Activated CD8-positive, alpha-beta memory T cell treated with anti-CD3 and anti-CD28 coated beads, Interleukin-2, amount 50 U/mL, for 24 hours (primary cell): ENCODE measurements around the gene MYO1D.

Source experiments
- DNase-seq: peaks from one replicate; pipeline ENCODE4 v3.0.0-alpha.2; 2020; ENCODE audit errors: extremely low read depth

Gene MYO1D

GRCh38 chr17:32569171-32570080, 307.5 kb downstream of the MYO1D start:
- DNase-seq: no peak

- DNase-seq: no peak
Measured at GRCh38 chr17:32568705-32569104, 308.2 kb downstream of the MYO1D start.

GRCh38 chr17:32567511-32567910, 309.4 kb downstream of the MYO1D start:
- DNase-seq: no peak

DNA sequence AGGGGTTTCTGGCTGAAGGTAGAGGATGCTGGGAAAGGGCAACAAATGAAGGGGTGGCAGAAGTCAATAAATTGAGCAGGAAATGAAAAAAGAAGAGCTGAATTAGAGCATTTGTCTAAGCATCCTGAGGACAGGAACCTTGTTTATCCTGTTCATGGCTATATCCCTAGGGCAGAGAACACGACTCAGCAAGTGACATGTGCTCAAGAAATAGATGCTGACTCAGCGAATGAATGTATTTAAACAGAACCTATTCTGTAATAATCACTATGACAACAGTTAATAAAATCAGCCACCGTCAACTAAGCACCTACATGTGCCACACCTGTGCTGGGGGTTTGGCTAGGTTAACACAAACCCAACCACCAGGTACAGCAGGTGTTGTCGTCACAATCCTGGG, 309.8 kb downstream of the MYO1D start:
- DNase-seq: no peak

GRCh38 chr17:32566303-32566702, 310.6 kb downstream of the MYO1D start:
- DNase-seq: no peak

GRCh38 chr17:32565401-32565800, 311.5 kb downstream of the MYO1D start:
- DNase-seq: no peak

DNA sequence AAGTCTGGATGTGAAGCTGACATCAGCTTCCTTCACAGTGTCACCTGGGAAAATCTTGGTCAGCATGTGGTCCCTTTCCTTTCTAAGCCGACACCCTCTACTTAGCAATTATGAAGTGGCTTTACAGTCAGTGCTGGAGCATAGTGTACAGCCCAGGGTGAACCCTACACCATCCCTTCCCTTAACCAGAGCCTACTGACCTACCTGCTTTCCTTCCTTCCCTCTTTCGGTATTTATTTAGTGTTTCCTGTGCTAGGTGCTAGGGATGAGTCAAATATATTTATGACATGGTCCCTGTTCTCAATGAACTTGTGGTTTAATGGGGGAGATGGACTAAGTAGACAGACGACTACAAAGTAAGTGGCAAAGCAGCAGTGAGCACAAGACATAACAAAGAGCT, 312.6 kb downstream of the MYO1D start:
- no peak for DNase-seq

- DNase-seq: no peak
Measured at GRCh38 chr17:32563583-32563982, 313.3 kb downstream of the MYO1D start.

DNA sequence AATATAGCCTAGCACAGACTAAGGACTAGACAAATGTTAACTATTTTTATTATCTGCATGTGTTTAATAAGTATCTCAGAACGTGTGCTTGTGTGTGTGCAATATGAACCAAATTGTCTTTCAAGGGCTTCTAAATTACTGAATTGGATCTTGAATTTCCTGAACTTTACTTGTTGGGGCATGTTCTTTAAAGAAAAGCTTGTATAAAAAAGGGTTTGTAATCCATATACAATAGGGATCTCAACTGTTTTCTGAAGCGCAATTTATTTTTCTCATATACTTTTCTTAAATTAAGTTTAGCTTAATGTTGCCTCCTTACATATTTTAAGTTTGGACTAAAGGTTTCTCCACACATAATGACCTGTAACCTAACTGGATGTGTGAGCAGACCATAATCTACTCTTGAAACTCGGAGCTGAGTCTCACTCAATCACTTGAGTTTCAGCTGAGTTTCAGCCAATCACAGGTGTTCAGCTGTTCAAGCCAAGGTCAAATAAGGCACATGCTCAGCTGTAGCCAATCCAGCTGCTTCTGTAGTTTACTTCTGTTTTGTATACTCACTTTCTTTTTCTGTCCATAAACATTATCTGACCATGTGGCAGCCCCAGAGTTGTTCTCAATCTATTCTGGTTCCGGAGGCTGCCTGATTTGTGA, 317.8 kb downstream of the MYO1D start:
- DNase-seq: no peak

DNA sequence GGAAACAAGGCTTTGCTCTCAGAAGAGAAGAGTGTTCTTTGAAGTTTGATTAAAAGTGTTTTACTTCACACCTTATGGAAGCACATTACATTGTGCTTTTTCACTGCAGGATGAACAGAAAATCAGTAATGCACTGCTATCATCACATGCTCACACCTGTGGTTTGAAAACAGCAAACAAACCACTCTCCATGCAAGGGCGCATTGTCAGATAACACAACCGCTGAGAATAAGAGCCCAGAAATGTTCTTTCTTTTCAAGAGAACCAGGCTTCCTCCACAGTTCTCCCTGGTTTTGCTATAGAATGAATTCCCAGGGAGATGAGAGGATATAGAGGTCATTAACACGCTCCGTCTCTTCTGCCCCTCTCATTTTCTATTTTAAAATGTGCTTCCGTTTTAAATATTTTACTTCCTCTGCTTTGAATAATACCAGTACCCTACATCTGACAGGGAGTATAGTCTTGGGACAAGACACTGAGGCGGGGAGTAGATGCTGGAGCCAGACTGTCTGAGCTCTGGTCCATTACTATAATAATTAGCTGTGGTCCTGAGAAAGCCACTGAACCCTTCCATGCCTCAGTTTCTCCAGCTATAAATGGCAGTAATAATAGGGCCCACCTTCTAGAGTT, 318.5 kb downstream of the MYO1D start:
- no peak for DNase-seq

DNA sequence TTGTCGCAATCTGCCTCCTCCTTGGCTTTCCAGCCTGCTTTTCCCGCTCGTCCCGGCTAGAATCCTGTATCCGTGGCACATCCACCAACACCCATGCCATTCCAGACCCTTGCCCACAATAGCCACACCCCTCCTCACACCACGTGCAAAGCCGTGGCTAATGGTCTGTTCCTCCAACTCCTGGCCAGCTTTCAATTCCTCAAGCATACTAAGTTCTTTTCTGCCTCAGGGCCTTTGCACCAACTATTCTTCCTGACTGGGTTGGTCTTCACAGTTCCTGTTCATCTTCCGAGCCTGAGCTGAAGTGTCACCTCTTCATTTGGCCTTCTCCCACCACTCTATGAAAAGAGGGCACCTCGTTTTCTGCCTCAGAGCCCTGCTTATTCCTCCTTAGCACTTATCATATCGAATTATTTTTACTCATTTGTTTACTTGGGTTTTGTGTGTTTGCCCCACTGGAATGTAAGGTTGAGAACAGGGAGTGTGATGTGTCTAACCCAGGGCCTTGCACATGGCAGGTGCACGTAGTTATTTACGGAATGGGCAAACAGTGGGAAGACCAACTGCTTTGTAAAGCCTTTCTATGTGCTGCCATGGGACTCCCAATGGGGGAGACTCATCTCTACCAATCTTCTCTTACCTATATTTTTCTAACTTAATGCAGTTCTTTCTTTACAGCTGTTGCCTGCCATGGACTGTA, 321.2 kb downstream of the MYO1D start:
- no peak for DNase-seq

- DNase-seq: no peak
Measured at GRCh38 chr17:32553168-32553567, 323.8 kb downstream of the MYO1D start.

DNA sequence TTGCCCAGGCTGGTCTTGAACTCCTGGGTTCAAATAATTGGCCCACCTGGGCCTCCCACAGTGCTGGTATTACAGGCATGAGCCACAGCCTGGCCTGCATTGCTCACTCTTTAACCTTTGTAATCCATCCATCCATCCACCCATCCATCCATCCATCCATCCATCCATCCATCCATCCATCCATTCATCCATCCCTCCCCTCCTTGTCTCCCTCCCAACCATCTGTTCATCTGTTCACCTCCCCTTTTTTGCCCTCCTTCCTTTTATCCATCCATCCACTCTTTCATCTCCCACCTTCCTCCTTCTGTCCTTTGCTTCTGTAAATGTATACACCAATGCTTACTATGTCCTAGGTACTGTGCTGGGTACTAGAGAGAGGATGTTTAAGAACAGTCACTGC, 324.6 kb downstream of the MYO1D start:
- DNase-seq: no peak

DNA sequence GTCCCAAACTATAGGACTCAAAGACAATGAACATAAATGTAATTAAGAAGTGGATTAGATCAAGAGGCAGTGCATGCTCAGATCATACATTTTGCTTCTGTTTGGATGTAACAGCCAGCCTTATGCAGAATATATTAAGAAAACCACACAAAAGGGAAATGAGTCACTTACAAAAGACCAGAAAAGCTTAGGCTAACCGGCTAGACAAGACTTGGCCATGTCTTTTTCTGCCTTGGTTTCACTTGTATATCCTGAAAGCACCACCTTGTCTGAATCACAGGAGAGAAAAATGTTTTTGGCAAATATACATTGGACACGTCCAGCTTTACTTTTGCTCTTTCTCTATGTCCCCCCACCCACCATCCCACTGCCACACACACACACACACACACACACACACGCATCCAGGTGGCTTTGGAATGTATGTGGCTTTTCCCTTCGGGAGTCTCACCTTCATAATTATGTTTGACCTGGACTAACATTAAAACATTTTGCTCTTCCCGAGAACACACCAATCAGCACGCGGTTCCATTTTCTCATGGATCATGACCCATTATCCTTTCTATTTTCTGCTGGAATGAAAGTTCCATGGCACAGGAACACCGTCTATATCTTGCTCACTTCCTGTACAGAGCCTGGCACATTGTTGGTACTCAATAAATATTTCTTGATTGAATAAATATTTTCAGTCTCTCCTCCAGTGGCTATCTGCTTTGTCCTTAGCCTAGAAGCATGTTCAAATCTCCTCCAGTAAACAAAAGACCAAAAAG, 325.6 kb downstream of the MYO1D start:
- DNase-seq: no peak

DNA sequence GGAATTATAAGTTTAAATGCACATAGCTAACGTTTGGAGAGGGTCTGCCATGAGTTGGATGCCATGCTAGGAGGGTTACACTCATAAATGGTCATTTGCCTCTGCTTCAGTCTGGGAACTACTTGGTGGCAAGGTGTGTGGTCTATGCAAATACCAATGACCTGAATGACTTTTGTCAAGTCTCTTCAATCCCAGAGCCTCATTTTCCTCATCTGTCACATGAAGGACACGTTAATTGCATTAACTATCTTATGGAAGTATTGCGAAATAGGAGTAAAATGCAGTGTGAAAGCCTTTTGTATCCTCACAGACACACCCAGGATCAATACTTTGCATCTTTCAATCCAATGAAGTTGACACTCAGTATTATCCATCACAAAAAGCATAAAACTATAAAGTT, 327.4 kb downstream of the MYO1D start:
- no peak for DNase-seq

DNA sequence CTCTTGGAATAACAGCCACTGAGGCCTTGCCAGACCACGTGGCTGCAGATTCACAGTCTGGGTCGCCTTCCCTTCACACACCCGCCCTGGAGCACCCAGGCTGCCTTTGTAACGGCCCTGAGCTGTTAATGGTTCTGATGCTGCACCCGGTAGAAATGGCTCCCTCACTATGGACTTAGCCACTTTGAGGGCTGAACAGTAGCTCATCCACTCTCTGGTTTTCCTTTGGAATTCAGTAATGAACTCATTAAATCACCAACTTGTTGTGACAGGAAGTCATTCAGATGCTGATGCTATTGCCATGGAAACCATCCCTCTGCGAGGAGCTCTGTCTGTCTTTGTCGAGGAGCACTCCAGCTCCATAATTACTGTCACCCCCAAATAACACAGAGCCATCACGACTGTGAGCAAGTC, 330.9 kb downstream of the MYO1D start:
- no peak for DNase-seq

DNA sequence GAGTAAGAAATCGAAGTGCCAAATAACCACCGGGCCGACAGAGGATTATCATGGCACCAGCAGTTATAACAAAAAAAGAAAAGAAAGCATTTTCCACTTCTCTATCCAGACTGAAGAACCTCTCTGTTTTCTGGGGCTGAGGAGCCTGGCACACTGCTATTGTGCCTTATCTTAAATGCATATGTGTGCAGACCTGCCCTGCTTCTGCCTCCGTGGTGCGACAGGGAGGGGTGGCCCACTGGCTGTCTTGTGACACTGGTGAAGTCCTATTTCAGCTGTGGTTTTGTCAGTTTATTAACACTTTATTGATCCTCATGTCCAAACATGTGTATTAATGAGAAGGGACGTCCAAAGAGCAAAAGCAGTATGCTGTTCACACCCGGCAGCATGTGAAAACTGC, 334.7 kb downstream of the MYO1D start:
- DNase-seq: no peak

- no peak for DNase-seq
Measured at GRCh38 chr17:32541640-32542039, 335.3 kb downstream of the MYO1D start.

DNA sequence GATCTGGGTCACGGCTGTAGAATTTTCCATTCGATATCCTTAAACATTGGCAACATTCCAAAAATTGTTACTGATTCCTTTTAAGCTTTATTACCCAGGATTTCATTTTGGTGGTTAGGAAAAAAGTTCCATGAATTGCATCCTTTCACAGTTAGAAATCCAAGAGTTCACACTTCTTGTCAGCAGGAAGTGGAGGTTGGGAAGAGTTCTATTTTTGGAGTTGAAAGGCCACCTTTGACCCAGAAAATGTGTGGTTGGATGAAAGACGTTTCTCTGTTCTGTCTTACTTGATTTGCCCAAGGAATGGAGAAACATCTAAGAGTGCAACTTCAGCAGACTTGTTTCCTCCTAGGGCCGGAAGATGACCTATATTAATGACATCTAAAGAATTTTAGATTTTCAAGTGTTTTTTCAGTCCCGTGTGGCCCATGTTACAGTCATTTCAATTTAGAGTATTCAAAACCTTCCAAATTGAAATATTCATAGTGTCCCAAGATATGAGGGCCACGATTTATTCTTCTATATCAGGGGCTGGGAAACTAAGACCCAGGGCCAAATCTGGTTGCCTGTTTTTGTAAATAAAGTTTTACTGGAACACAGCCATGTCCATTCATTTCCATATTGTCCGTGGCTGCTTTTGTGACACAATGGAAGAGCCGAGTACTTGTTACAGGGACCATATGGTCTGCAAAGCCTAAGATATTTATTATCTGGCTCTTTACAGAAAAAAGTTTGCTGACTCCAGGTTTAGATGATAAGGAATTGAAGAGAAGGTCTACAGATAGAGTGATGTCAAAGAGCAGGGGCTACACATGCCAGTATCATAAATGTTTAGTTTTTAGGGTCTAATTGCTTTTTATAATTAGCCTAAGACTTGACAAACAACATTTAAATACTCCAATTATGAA, 339.9 kb downstream of the MYO1D start:
- DNase-seq: no peak

- DNase-seq: no peak
Measured at GRCh38 chr17:32533296-32533695, 343.6 kb downstream of the MYO1D start.
